Measurements from ENCODE around the gene EXOC4.
"Not testable (repeated sequence)": the region's sequence is repeated elsewhere in the genome, so short reads cannot be mapped to it uniquely, and the experiment has no call there.

EXOC4 gene

GRCh38 chr7:133584956-133585668, 332.2 kb downstream of the EXOC4 start:
- no peak for DNase-seq

- DNase-seq = no peak
These were observed 333.4 kb downstream of the EXOC4 start for GRCh38 chr7:133586253-133586652.

GRCh38 chr7:133587903-133588302, 335.0 kb downstream of the EXOC4 start:
- no peak for DNase-seq

GRCh38 chr7:133590795-133591194, 337.9 kb downstream of the EXOC4 start:
- no peak for DNase-seq

GRCh38 chr7:133591704-133592340, 338.9 kb downstream of the EXOC4 start:
- DNase-seq = no peak

GRCh38 chr7:133593561-133593960, 340.7 kb downstream of the EXOC4 start:
- DNase-seq = no peak

GRCh38 chr7:133601617-133602016, 348.7 kb downstream of the EXOC4 start:
- DNase-seq = no peak

GRCh38 chr7:133602291-133602690, 349.4 kb downstream of the EXOC4 start:
- no peak for DNase-seq

- DNase-seq = no peak
These were observed 354.1 kb downstream of the EXOC4 start for GRCh38 chr7:133606991-133607390.

- no peak for DNase-seq
These were observed 356.9 kb downstream of the EXOC4 start for GRCh38 chr7:133609806-133610205.

- DNase-seq = no peak
These were observed 359.1 kb downstream of the EXOC4 start for GRCh38 chr7:133611955-133612354.

GRCh38 chr7:133613250-133613790, 360.4 kb downstream of the EXOC4 start:
- no peak for DNase-seq

- no peak for DNase-seq
These were observed 361.4 kb downstream of the EXOC4 start for GRCh38 chr7:133614251-133614650.

- DNase-seq = no peak
These were observed 366.1 kb downstream of the EXOC4 start for GRCh38 chr7:133618970-133619369.

GRCh38 chr7:133619491-133619890, 366.6 kb downstream of the EXOC4 start:
- no peak for DNase-seq

- no peak for DNase-seq
These were observed 370.8 kb downstream of the EXOC4 start for GRCh38 chr7:133623721-133624120.

GRCh38 chr7:133625046-133625445, 372.2 kb downstream of the EXOC4 start:
- DNase-seq = no peak

- no peak for DNase-seq
These were observed 376.8 kb downstream of the EXOC4 start for GRCh38 chr7:133629701-133630100.

- DNase-seq = no peak
These were observed 380.2 kb downstream of the EXOC4 start for GRCh38 chr7:133633055-133633454.

- no peak for DNase-seq
These were observed 382.7 kb downstream of the EXOC4 start for GRCh38 chr7:133635541-133635940.

GRCh38 chr7:133638857-133639256, 386.0 kb downstream of the EXOC4 start:
- no peak for DNase-seq

GRCh38 chr7:133641436-133641835, 388.6 kb downstream of the EXOC4 start:
- DNase-seq = no peak

GRCh38 chr7:133642907-133643306, 390.0 kb downstream of the EXOC4 start:
- no peak for DNase-seq

- DNase-seq = not testable (repeated sequence)
These were observed 390.8 kb downstream of the EXOC4 start for GRCh38 chr7:133643652-133644051.

Measured in activated gamma-delta T cell treated with Interleukin-2 at 50 U/mL for 16 hours (primary cell).